SK-N-MC (cell line): ENCODE results near the gene ARHGEF7.

Experiments
- EZH2 ChIP-seq: fragments of 200-600 bp; sonication (generic); IDR thresholded peaks from one replicate; pipeline ENCODE4 v1.6.1; 2017; ENCODE audit warnings: antibody characterized with exemption
- POLR2AphosphoS5 ChIP-seq: IDR thresholded peaks from 2 replicates; pipeline ENCODE4 v1.6.1; 2012; ENCODE audit warnings: mild to moderate bottlenecking, low read depth, low read length, borderline replicate concordance

- no peak for TF ChIP-seq POLR2AphosphoS5
- TF ChIP-seq EZH2: no peak
These were observed 68.1 kb downstream of the ARHGEF7 start for GRCh38 chr13:111183087-111183645.
